ENCODE results near the gene IL1RAP. TPM values are rescaled to one million over a fixed set of nuclear protein-coding genes. Genes with fewer than 3 reads are reported as not detected.
"Not testable (repeated sequence)": the region's sequence is repeated elsewhere in the genome, so short reads cannot be mapped to it uniquely, and the experiment has no call there.

The IL1RAP gene
- total and polyA plus RNA-seq, 2 experiments from 2014 or later: 3.6 to 5.0 TPM

- Mint-ChIP-seq H3K4me1 (0 out of 3 replicates have a peak, but pooled peaks cover 2% of the 10 kb centered on the region), H3K27ac (no peak overlapping the region), H3K4me3 (no peak overlapping the region), H3K9me3 (peaks cover 11% of the 10 kb centered on the region), H3K27me3 (ENCODE audit: insufficient read depth, low read depth, poor library complexity) (no peaks in the 10 kb centered on the region), H3K36me3 (ENCODE audit: low read depth) (peaks cover 3% of the 10 kb centered on the region; the same call in 2 of the 3 replicates)
- no peak overlapping the region for H3K4me2 ChIP-seq
- no peak for DNase-seq (ENCODE audit: low spot score)
- H3K4me3 ChIP-seq: no peak overlapping the region
- no peaks in the 10 kb centered on the region for H3K79me2 ChIP-seq (replicated peaks; ENCODE audit: insufficient read depth)
- no peaks in the 10 kb centered on the region for H3F3A ChIP-seq (replicated peaks; ENCODE audit: low read depth)
- H3K27me3 ChIP-seq (ENCODE audit: insufficient read depth): no peaks in the 10 kb centered on the region
- H3K27ac ChIP-seq (ENCODE audit: low read depth): no peak overlapping the region
- no peaks in the 10 kb centered on the region for H4K20me1 ChIP-seq (replicated peaks; ENCODE audit: insufficient read depth)
- TF ChIP-seq JUNB (IDR thresholded peaks at IDR 0.05; ENCODE audit: unreplicated experiment) (no peak), POLR2AphosphoS5 (IDR thresholded peaks at IDR 0.05; ENCODE audit: low read depth) (no peak), ETS1 (IDR thresholded peaks at IDR 0.05) (no peak), ZNF114 (CRISPR knock-in tag; IDR thresholded peaks at IDR 0.05) (no peak), STAT1 (IDR thresholded peaks at IDR 0.05; ENCODE audit: unreplicated experiment) (no peak)
- H3K9me2 ChIP-seq (ENCODE audit: insufficient read depth): peaks cover 7% of the 10 kb centered on the region; the same call in 1 of the 2 replicates
- H3K36me3 ChIP-seq (ENCODE audit: insufficient read depth): no peaks in the 10 kb centered on the region
- H3K4me1 ChIP-seq (ENCODE audit: insufficient read depth): no peaks in the 10 kb centered on the region
- H2AFZ ChIP-seq: no peak overlapping the region
- ATAC-seq: no peak
Observed at GRCh38 chr3:190467922-190468321, 46.0 kb upstream of the IL1RAP start.

- DNase-seq (ENCODE audit: low spot score); H3K4me3 ChIP-seq; H3K9me2 ChIP-seq (ENCODE audit: insufficient read depth); H3K79me2 ChIP-seq (replicated peaks; ENCODE audit: insufficient read depth); H3K4me1 Mint-ChIP-seq; H3K4me2 ChIP-seq; ATAC-seq; H3K27me3 Mint-ChIP-seq (ENCODE audit: insufficient read depth, low read depth, poor library complexity); H3K27ac Mint-ChIP-seq; H3K36me3 ChIP-seq (ENCODE audit: insufficient read depth); H3F3A ChIP-seq (replicated peaks; ENCODE audit: low read depth); H3K27ac ChIP-seq (ENCODE audit: low read depth); H3K4me3 Mint-ChIP-seq; H3K27me3 ChIP-seq (ENCODE audit: insufficient read depth); H2AFZ ChIP-seq; H3K36me3 Mint-ChIP-seq (ENCODE audit: low read depth); H4K20me1 ChIP-seq (replicated peaks; ENCODE audit: insufficient read depth); H3K4me1 ChIP-seq (ENCODE audit: insufficient read depth): not testable (repeated sequence)
- H3K9me3 Mint-ChIP-seq: peaks cover 11% of the 10 kb centered on the region
Observed at GRCh38 chr3:190473261-190473660, 40.6 kb upstream of the IL1RAP start.

- no peaks in the 10 kb centered on the region for H3K79me2 ChIP-seq (replicated peaks; ENCODE audit: insufficient read depth)
- peaks cover 16% of the 10 kb centered on the region for H3K4me1 Mint-ChIP-seq
- H3K27ac Mint-ChIP-seq: no peak overlapping the region; the same call in 1 of the 2 replicates
- H3K9me2 ChIP-seq (ENCODE audit: insufficient read depth): no peaks in the 10 kb centered on the region
- DNase-seq (ENCODE audit: low spot score) (peak; percentile 17), ATAC-seq (peak; percentile 59)
- no peak overlapping the region for H2AFZ ChIP-seq
- H3K27ac ChIP-seq (ENCODE audit: low read depth): no peak overlapping the region
- H3K27me3 ChIP-seq (ENCODE audit: insufficient read depth): no peaks in the 10 kb centered on the region
- no peaks in the 10 kb centered on the region for H3K36me3 Mint-ChIP-seq (ENCODE audit: low read depth)
- no peaks in the 10 kb centered on the region for H4K20me1 ChIP-seq (replicated peaks; ENCODE audit: insufficient read depth)
- no peak overlapping the region for H3K4me3 ChIP-seq
- H3K4me2 ChIP-seq: no peak overlapping the region
- no peaks in the 10 kb centered on the region for H3F3A ChIP-seq (replicated peaks; ENCODE audit: low read depth)
- TF ChIP-seq CTCF (conservative IDR thresholded peaks at IDR 0.05; ENCODE audit: low read depth in 2 of 2): no peak
- TF ChIP-seq EZH2phosphoT487 (IDR thresholded peaks at IDR 0.05; ENCODE audit: unreplicated experiment): no peak
- TF ChIP-seq ZNF331 (CRISPR knock-in tag; IDR thresholded peaks at IDR 0.05; ENCODE audit: low read depth): no peak
- no peak for TF ChIP-seq POLR2AphosphoS5 (IDR thresholded peaks at IDR 0.05; ENCODE audit: low read depth)
- TF ChIP-seq NANOG (IDR thresholded peaks at IDR 0.05; ENCODE audit: borderline replicate concordance): no peak
- no peak for TF ChIP-seq ETS1 (IDR thresholded peaks at IDR 0.05)
- H3K4me1 ChIP-seq (ENCODE audit: insufficient read depth): peaks cover 18% of the 10 kb centered on the region
- H3K9me3 Mint-ChIP-seq: no peaks in the 10 kb centered on the region
- no peaks in the 10 kb centered on the region for H3K36me3 ChIP-seq (ENCODE audit: insufficient read depth)
- no peaks in the 10 kb centered on the region for H3K27me3 Mint-ChIP-seq (ENCODE audit: insufficient read depth, low read depth, poor library complexity)
- H3K4me3 Mint-ChIP-seq: no peak overlapping the region
Observed at GRCh38 chr3:190481779-190482178, 32.1 kb upstream of the IL1RAP start.
